IMR-90 (cell line): Measurements from ENCODE around the gene CLEC3B. TPM values are rescaled to one million over a fixed set of nuclear protein-coding genes. Genes with fewer than 3 reads are reported as not detected.
"Not testable (repeated sequence)": the region's sequence is repeated elsewhere in the genome, so short reads cannot be mapped to it uniquely, and the experiment has no call there.

Source experiments
- ATAC-seq: fragments of 200-7000 bp; cut with Tn5 transposase; 2 replicates; pipeline ENCODE4 v1.9.1; 2020; ENCODE audit warnings: low read depth, mild to moderate bottlenecking, moderate library complexity
- BruUV-seq: library from RNA; stranded (reverse); fragments of 400-500 nt; replicated peaks from 2 replicates; lab custom pipeline; 2021; lab: Mats Ljungman, UMichigan
- CTCF ChIA-PET: fragments of 300-600 bp; formaldehyde crosslinking; extraction: SDS; loops from one replicate; lab custom pipeline; 2021; ENCODE audit warnings: antibody characterized with exemption; lab: Yijun Ruan, JAX
- POLR2A ChIA-PET: fragments of 300-600 bp; sonication (Branson Sonifier 250); formaldehyde crosslinking; loops from one replicate; lab custom pipeline; 2022; ENCODE audit warnings: antibody characterized with exemption; ENCODE audit not compliant: unreplicated experiment; lab: Charles Lee
- DNase-seq: peaks from one replicate; pipeline ENCODE4 v3.0.0; 2013
- H2AFZ ChIP-seq: replicated peaks from 2 replicates; pipeline ENCODE3; 2013; ENCODE audit warnings: low read length, mild to moderate bottlenecking; ENCODE audit not compliant: poor library complexity
- H2AK5ac ChIP-seq: 2 replicates; pipeline ENCODE4 v1.6.1; 2013; ENCODE audit warnings: low read depth, low read length, inconsistent platforms
- H2AK9ac ChIP-seq: replicated peaks from 2 replicates; pipeline ENCODE3; 2013; ENCODE audit warnings: mild to moderate bottlenecking, low read depth, low read length, moderate library complexity; ENCODE audit not compliant: poor library complexity
- H2BK120ac ChIP-seq: 2 replicates; pipeline ENCODE4 v1.6.1; 2013; ENCODE audit warnings: low read depth, low read length, inconsistent platforms
- H2BK15ac ChIP-seq: 3 replicates; pipeline ENCODE4 v1.6.1; 2013; ENCODE audit warnings: low read depth, low read length, inconsistent platforms
- H2BK20ac ChIP-seq: 2 replicates; pipeline ENCODE4 v1.6.1; 2013; ENCODE audit warnings: low read depth, mild to moderate bottlenecking, inconsistent platforms, low read length, moderate library complexity
- H2BK5ac ChIP-seq: 2 replicates; pipeline ENCODE4 v1.6.1; 2013; ENCODE audit warnings: mild to moderate bottlenecking, low read depth, low read length, inconsistent platforms; ENCODE audit not compliant: poor library complexity, severe bottlenecking
- H3K14ac ChIP-seq: replicated peaks from 2 replicates; pipeline ENCODE4 v1.6.1; 2013; ENCODE audit warnings: low read depth, low read length, inconsistent platforms
- H3K18ac ChIP-seq: 2 replicates; pipeline ENCODE4 v1.6.1; 2013; ENCODE audit warnings: low read depth, low read length, control low read depth
- H3K23ac ChIP-seq: 2 replicates; pipeline ENCODE4 v1.6.1; 2013; ENCODE audit warnings: low read depth, low read length, inconsistent platforms
- H3K27ac ChIP-seq: 2 replicates; pipeline ENCODE4 v1.5.1; 2013; ENCODE audit warnings: mild to moderate bottlenecking, control low read depth, low read length; ENCODE audit not compliant: insufficient read depth
- H3K27me3 ChIP-seq: 2 replicates; pipeline ENCODE4 v1.6.1; 2013; ENCODE audit warnings: low read length; ENCODE audit not compliant: control insufficient read depth, insufficient read depth
- H3K36me3 ChIP-seq: 2 replicates; pipeline ENCODE4 v1.6.1; 2013; ENCODE audit warnings: low read length, mixed read lengths; ENCODE audit not compliant: control insufficient read depth, insufficient read depth
- H3K4ac ChIP-seq: 2 replicates; pipeline ENCODE4 v1.6.1; 2013; ENCODE audit warnings: low read depth, low read length, inconsistent platforms
- H3K4me1 ChIP-seq: 2 replicates; pipeline ENCODE4 v1.6.1; 2013; ENCODE audit warnings: low read length, mixed read lengths; ENCODE audit not compliant: control insufficient read depth, insufficient read depth
- H3K4me2 ChIP-seq: 2 replicates; pipeline ENCODE4 v1.6.1; 2013; ENCODE audit warnings: low read depth, mild to moderate bottlenecking, control low read depth, low read length, moderate library complexity
- H3K4me3 ChIP-seq: 2 replicates; pipeline ENCODE4 v1.5.1; 2013; ENCODE audit warnings: low read depth, mild to moderate bottlenecking, control low read depth, low read length, moderate library complexity; ENCODE audit not compliant: insufficient read depth
- H3K56ac ChIP-seq: 2 replicates; pipeline ENCODE4 v1.6.1; 2013; ENCODE audit warnings: low read length, inconsistent platforms; ENCODE audit not compliant: insufficient read depth; ENCODE audit errors: extremely low read depth
- H3K79me1 ChIP-seq, 2 experiments: 2 replicates each; pipeline ENCODE4 v1.6.1; 2013; ENCODE audit warnings: low read length in 2 of 2, inconsistent platforms in 1 of 2, low read depth in 1 of 2
- H3K9ac ChIP-seq: 2 replicates; pipeline ENCODE4 v1.6.1; 2013; ENCODE audit warnings: low read depth, low read length, control low read depth
- H3K9me1 ChIP-seq: 2 replicates; pipeline ENCODE4 v1.6.1; 2013; ENCODE audit warnings: low read length, inconsistent platforms; ENCODE audit not compliant: insufficient read depth
- H3K9me3 ChIP-seq: 2 replicates; pipeline ENCODE4 v1.6.1; 2013; ENCODE audit warnings: low read length; ENCODE audit not compliant: control insufficient read depth, insufficient read depth
- H4K20me1 ChIP-seq: 2 replicates; pipeline ENCODE4 v1.6.1; 2013; ENCODE audit warnings: low read length, inconsistent platforms; ENCODE audit not compliant: insufficient read depth
- H4K5ac ChIP-seq: 2 replicates; pipeline ENCODE4 v1.6.1; 2013; ENCODE audit warnings: mild to moderate bottlenecking, low read depth, low read length, control low read depth
- H4K8ac ChIP-seq, 2 experiments: 2 replicates each; pipeline ENCODE4 v1.6.1; 2013; ENCODE audit warnings: low read depth in 2 of 2, low read length in 2 of 2, control low read depth in 1 of 2, inconsistent platforms in 1 of 2
- H4K91ac ChIP-seq: 2 replicates; pipeline ENCODE4 v1.6.1; 2013; ENCODE audit warnings: low read depth, low read length, inconsistent platforms; ENCODE audit not compliant: insufficient read depth
- WGBS, 2 experiments: methylation state at CpG; one replicate each; pipeline versions ENCODE4 v1.1.5 to v1.1.7; 2013; ENCODE audit warnings: missing lambda C conversion rate in 2 of 2; ENCODE audit not compliant: insufficient read length in 1 of 2; ENCODE audit errors: extremely low coverage in 2 of 2; 5-methylcytosine and 5-hydroxymethylcytosine counted together
- dilution Hi-C: fragments of 300-500 bp; cut with HindIII; formaldehyde crosslinking; loops from one replicate; pipeline ENCODE4 v1.14.3; 2018; ENCODE audit warnings: low sequenced_read_pairs; ENCODE audit not compliant: unreplicated experiment
- in situ Hi-C: fragments of 300-500 bp; cut with MboI; formaldehyde crosslinking; loops from 3 replicates; pipeline ENCODE4 v1.14.3; 2019; ENCODE audit warnings: low sequenced_read_pairs, inconsistent platforms, mixed read lengths
- intact Hi-C: fragments of 100-400 bp; cut with micrococcal nuclease; formaldehyde crosslinking; loops from 2 replicates; pipeline ENCODE4 v1.10.0; 2022
- polyA plus RNA-seq, 3 experiments: library from polyadenylated mRNA; depleted of rRNA; stranded (reverse); fragments of >200 nt; gene quantifications; 2 replicates each; pipeline ENCODE4 v1.2.3, GENCODE V29; 2012; ENCODE audit warnings: low replicate concordance in 1 of 3
- total RNA-seq: library from RNA; depleted of rRNA; stranded (reverse); fragments of >200 nt; gene quantifications from 2 replicates; pipeline ENCODE4 v1.2.3, GENCODE V29; 2012

CLEC3B gene
- total and polyA plus RNA-seq, 2 of the 4 experiments (the other 2 are of a cell fraction), result 3.6 to 13.2 TPM

GRCh38 chr3:44986330-44986729, 39.8 kb upstream of the CLEC3B start:
- H3K4me2 ChIP-seq, H3K4me3 ChIP-seq, ATAC-seq, H4K8ac ChIP-seq, DNase-seq, intact Hi-C loops, H2AK9ac ChIP-seq, H2BK15ac ChIP-seq, H2BK5ac ChIP-seq, H4K5ac ChIP-seq, H3K18ac ChIP-seq, H3K9me3 ChIP-seq, H2BK120ac ChIP-seq, H3K27me3 ChIP-seq, H3K27ac ChIP-seq, H2AK5ac ChIP-seq, H3K23ac ChIP-seq, H2BK20ac ChIP-seq, dilution Hi-C loops, H3K4me1 ChIP-seq, CTCF ChIA-PET, H4K91ac ChIP-seq, H3K4ac ChIP-seq, H3K56ac ChIP-seq, H2AFZ ChIP-seq, BruUV-seq, in situ Hi-C loops, H3K9ac ChIP-seq, H3K14ac ChIP-seq, POLR2A ChIA-PET, H3K36me3 ChIP-seq: not testable (repeated sequence)
- H3K9me1 ChIP-seq, result peaks cover 13% of the 10 kb centered on the region
- H3K79me1 ChIP-seq, result peaks cover 47 to 69% of the 10 kb centered on the region in 2 experiments
- WGBS, 2 experiments, result 62% methylated on average over 5 of the region's 14 CpGs; no CpG with 5 or more reads in 1 of the 2 experiments
- peaks cover 49% of the 10 kb centered on the region for H4K20me1 ChIP-seq
